HG03558 (cell line): ENCODE measurements around the gene EML1.
A peak's percentile ranks its signal among the peaks of the same experiment; 100 is the strongest.

ENCODE experiments used
- ATAC-seq: cut with Tn5 transposase; IDR thresholded peaks from one replicate; pipeline ENCODE4 v1.9.1; 2021; ENCODE audit warnings: moderate number of reproducible peaks; ENCODE audit not compliant: unreplicated experiment; ENCODE audit errors: extremely low read depth

Gene EML1

DNA sequence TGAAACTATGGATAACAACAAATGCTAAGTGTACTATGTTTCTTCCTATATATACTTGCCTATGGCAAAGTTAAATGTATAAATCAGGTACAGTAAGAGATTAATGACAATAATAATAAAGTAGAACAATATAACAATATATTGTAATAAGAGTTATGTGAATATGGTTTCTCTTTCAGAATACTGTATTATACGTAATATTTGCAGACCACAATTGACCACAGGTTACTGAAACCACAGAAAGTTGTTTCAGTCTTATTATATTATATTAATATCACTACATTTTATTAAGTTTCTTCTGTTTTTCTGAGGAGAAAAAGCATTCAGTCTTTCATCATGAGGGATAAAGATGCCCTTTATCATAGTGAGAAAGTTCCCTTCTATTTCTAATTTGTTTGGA, 131.2 kb downstream of the EML1 start:
- ATAC-seq = no peak

DNA sequence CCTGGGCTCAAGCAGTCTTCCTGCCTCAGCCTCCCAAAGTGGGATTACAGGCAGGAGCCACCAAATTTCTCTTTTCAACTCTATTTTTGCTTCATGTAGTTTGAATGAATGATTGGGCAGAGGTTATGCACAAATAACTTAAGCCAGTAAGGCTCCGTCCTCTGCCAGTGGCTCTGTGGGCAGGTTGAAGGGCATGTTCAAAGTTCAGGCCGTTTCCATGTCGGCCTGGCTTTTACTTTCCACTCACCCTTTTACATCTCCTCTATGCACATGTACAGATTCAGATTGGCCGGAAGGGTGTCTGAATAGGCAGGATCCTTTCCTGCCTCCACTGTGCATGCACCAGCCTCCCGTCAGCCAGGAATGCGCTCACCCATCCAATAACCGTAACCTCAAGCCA, 132.3 kb downstream of the EML1 start:
- no peak for ATAC-seq

DNA sequence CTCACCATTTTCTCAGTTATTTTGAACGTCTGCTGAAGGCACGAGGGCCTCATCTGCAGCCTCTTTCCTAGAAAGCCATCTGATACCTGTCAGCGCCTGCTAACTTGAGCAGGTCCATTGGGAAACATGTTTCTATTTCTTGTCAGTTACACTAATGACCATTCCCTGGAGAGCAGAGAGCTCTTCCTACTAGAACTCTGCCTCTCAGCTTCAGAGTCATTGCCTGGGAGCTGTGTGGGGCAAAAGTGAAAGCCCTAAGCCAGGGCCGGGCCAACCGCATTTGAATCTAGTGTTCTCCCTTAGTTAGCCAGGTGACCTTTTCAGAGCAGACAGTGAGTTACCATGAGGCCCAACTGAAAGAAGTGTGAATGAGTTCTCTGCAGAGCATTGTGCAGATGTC, 135.8 kb downstream of the EML1 start:
- no peak for ATAC-seq

DNA sequence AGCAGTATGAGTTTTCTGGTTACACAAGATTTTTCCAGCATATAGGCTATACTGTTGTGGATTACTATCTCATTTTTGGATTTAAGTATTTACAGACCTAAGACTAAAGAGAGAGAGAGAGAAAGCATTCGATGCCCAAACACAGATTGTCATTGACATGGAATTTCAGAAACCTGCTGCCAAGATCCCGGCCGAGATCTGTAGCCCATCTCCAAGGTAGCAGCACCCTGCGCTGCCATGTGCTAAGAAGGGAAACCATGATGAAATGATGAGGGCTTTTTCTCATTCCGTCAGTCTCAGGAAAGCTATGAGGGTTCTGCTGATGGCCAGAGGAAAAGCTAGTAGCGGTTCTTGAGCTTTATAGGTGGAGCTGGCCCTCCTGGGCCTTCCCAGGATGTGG, 136.4 kb downstream of the EML1 start:
- ATAC-seq = no peak

DNA sequence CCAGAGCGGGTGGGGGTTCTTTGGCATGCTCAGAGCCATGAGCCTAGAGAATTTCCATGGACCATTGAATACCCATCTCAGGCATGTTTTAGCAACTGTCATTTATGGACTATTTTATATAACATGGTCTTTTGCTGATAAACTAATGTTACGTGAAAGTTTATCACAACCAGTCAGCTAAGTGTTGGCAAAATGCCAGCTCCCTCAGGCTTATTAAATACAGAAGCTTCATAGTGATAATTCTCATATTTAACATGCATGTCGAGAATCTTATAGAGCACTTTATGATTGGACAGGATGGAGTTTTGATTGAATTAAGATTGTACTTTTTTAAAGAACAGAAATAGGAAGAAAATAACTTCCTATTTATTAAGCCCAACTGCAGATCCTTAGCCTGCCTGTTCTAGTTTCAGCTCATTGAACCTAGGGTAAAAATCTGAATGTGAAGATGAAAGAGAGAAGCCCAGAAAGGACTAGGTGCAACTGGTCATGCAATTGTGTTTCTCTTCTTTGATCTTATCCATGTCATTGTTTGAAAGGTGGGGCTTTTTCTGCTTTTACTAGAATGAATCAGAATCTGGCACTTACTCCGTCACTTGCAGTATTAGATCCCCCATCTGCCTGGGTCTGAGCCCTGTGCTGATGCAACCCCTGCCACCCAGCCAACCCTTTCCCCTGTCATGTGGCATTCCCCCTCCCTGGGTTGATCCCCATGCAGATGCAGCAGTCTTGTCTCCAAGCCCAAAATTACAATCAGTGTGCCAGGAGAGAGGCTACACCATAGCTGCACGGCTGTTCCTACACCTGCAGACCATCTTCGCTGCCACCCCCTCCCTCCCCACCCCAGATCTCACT, 137.4 kb downstream of the EML1 start:
- ATAC-seq = peak; percentile 89

DNA sequence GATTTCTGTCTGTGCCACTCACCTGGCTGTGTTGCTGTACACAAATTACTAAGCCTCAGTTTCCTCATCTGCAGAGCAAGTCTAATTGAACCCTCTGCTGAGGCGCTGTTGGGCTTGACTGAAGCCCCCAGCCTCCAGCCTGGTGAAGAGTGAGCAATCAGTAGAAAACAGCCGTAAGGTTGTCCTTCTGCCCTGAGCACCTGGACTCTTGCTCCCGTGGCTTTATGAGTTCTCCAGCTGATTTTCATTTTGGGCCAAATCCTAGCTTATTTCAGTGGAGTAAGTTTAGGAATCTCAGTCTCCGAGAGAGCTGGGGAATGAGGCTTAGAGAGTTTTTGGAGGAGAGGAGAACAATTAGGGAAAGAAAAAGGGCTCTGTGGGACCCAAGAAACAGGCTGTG, 138.1 kb downstream of the EML1 start:
- no peak for ATAC-seq

- no peak for ATAC-seq
Measured at GRCh38 chr14:99936056-99936455, 142.8 kb downstream of the EML1 start.

DNA sequence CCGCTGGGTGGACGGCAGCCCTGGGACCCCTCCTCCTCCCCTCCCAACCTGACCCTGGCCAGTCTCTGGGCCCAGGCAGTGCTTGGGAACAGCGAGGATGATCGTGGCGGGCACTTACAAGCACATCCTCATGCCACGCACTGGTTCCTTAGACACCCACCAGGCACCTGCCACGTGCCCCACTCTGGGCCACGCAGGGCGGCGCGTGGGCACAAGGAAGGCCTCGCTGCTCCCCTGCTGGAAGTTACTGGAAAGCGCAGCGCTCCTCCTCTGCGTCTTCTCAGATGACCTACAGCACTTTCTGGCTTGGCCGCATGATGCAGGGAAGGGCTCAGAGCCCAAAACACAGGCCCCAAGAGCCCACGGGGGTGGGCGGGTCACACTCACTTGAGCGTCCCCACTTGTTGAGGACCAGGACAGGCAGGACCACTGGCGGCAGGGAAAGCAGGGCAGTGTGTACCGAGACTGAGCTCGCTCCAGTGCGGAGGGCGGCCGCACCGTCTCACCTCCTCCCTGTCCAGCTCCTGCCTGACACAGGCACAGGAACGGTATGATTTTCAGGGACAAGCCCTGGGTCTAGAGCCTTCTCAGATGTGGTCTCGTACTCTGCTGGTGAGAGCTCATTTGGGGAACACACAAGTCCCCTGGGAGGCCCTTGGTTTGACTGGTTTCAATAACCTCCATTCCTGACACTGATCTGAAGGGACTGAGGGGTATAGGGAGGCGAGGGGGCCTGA, 143.7 kb downstream of the EML1 start:
- peak; percentile 73 for ATAC-seq

- ATAC-seq = peak; percentile 11
Measured at GRCh38 chr14:99937475-99938244, 144.4 kb downstream of the EML1 start.

- no peak for ATAC-seq
Measured at GRCh38 chr14:99938376-99938775, 145.2 kb downstream of the EML1 start.

- no peak for ATAC-seq
Measured at GRCh38 chr14:99938896-99939295, 145.7 kb downstream of the EML1 start.

GRCh38 chr14:99939421-99939820, 146.2 kb downstream of the EML1 start:
- no peak for ATAC-seq

DNA sequence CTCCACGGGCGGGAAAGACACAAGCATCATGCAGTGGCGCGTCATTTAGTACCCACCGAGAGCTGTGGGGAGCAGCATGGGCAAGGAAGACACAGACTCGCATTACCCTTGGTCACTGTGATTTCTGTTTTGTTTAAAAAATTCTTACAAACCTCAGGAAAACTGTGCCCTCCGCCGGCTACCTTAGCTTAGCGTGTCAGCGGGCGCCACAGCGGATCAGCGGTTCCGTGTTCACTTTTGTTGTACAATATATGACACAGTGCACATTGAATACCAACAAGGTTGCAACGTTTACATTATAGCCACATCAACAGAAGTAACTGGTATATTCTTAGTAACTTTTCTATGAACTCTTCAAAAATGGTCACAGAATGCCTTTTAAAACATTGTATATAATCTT, 146.9 kb downstream of the EML1 start:
- no peak for ATAC-seq

DNA sequence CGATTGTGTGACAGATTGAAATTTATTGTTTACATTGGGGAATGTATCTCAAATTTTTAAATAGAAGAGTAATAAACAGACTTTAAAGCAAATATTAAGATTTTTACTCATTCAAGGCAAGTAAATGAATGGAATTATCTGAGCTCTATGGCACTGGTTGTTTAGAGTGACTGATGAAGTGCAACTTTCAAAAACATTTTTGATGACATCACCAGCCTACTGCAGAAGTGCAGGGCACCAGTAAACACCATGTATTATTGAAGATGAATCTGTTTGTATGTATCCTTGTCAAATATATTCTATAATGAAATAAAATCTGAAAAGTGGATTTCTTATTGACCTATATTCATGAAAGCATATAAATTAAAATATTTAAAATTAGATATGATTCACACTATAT, 148.0 kb downstream of the EML1 start:
- no peak for ATAC-seq

- ATAC-seq = no peak
Measured at GRCh38 chr14:99943620-99944019, 150.4 kb downstream of the EML1 start.

DNA sequence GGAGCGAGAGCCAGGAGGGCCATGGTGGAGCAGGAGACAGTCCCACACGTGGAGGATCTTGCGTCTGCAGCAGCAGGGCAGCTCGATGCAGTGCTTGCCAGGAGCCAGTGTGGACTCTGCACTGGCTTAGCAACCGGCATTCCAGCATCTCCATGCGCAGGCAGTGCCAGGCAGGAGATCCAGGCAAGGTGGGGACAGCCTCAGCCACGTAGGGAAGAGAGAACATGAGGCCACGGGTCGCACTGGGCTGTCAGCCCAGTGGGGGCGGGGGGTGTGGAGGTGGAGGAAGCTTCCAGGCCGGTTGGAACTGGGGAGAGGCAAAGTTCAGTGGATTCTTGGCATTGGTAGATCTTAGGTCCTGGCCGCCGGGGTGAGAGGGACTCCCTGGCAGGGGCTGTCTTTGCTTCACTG, 151.0 kb downstream of the EML1 start:
- no peak for ATAC-seq

GRCh38 chr14:99945732-99946651, 152.8 kb downstream of the EML1 start:
- no peak for ATAC-seq

GRCh38 chr14:99946652-99947489, 153.7 kb downstream of the EML1 start:
- no peak for ATAC-seq

DNA sequence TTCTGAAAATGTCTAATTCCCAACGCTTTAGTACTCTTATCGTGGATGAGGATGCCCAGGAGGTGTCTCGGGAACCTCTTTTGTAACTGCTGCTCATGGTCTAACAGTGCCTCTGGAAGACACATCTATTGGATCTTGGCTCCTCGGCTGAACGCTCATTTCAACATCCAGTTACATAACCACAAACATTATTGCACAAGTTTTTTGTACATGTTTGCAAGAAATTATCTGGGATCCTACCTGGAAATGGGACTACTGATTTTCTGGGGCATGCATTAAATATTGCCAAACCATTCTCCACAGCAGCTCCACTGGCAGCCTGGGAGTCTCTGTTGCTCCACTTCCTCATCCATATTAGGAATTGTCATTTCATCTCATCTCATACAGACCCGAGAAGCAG, 154.5 kb downstream of the EML1 start:
- ATAC-seq = no peak
